Astrocyte (in vitro differentiated cells and primary cell): Measurements from ENCODE around the gene CDK8. TPM values are rescaled to one million over a fixed set of nuclear protein-coding genes. Genes with fewer than 3 reads are reported as not detected.
"Not testable (repeated sequence)": the region's sequence is repeated elsewhere in the genome, so short reads cannot be mapped to it uniquely, and the experiment has no call there.

Experiments
- DNase-seq: peaks from one replicate; pipeline ENCODE4 v3.0.0-alpha.2; 2010; ENCODE audit warnings: low read depth
- FAIRE-seq: peaks from 2 replicates; lab custom pipeline; 2011; peaks lifted over from hg19 to GRCh38; lab: Jason Lieb, UNC
- H2AFZ ChIP-seq: 2 replicates; pipeline ENCODE4 v1.6.0; 2012; ENCODE audit warnings: low read depth, low read length, inconsistent platforms
- H3K27ac ChIP-seq: 2 replicates; pipeline ENCODE4 v1.5.1; 2011; ENCODE audit warnings: low read depth, low read length, inconsistent platforms
- H3K27me3 ChIP-seq: 2 replicates; pipeline ENCODE4 v1.6.0; 2011; ENCODE audit warnings: low read length, inconsistent platforms; ENCODE audit not compliant: insufficient read depth
- H3K36me3 ChIP-seq: 2 replicates; pipeline ENCODE4 v1.5.1; 2011; ENCODE audit warnings: low read length, inconsistent platforms; ENCODE audit not compliant: insufficient read depth
- H3K4me1 ChIP-seq: 2 replicates; pipeline ENCODE4 v1.5.1; 2011; ENCODE audit warnings: low read length, inconsistent platforms; ENCODE audit not compliant: insufficient read depth
- H3K4me2 ChIP-seq: 2 replicates; pipeline ENCODE4 v1.6.0; 2012; ENCODE audit warnings: low read length, inconsistent platforms
- H3K4me3 ChIP-seq: 2 replicates; pipeline ENCODE4 v1.5.1; 2011; ENCODE audit warnings: low read depth, mild to moderate bottlenecking, low read length, inconsistent platforms; ENCODE audit not compliant: insufficient read depth
- H3K79me2 ChIP-seq: 2 replicates; pipeline ENCODE4 v1.6.0; 2012; ENCODE audit warnings: mild to moderate bottlenecking, low read length, inconsistent platforms; ENCODE audit not compliant: insufficient read depth
- H3K9ac ChIP-seq: 2 replicates; pipeline ENCODE4 v1.6.0; 2012; ENCODE audit warnings: mild to moderate bottlenecking, low read length, inconsistent platforms
- H3K9me3 ChIP-seq: 2 replicates; pipeline ENCODE4 v1.5.1; 2012; ENCODE audit warnings: low read depth, mild to moderate bottlenecking, low read length, inconsistent platforms; ENCODE audit not compliant: insufficient read depth
- H4K20me1 ChIP-seq: 2 replicates; pipeline ENCODE4 v1.6.0; 2012; ENCODE audit warnings: low read length, inconsistent platforms; ENCODE audit not compliant: insufficient read depth
- H3K27ac Mint-ChIP-seq: one replicate; pipeline ENCODE4 v1.8.0; 2021; ENCODE audit warnings: mild to moderate bottlenecking, mixed read lengths; ENCODE audit not compliant: unreplicated experiment
- H3K27me3 Mint-ChIP-seq: one replicate; pipeline ENCODE4 v1.8.0; 2021; ENCODE audit warnings: low read depth, mixed read lengths; ENCODE audit not compliant: unreplicated experiment
- H3K36me3 Mint-ChIP-seq: one replicate; pipeline ENCODE4 v1.8.0; 2021; ENCODE audit warnings: low read depth, mixed read lengths; ENCODE audit not compliant: unreplicated experiment
- H3K4me1 Mint-ChIP-seq: one replicate; pipeline ENCODE4 v1.8.0; 2021; ENCODE audit warnings: low read depth, mixed read lengths; ENCODE audit not compliant: unreplicated experiment
- H3K4me3 Mint-ChIP-seq: one replicate; pipeline ENCODE4 v1.8.0; 2021; ENCODE audit warnings: mild to moderate bottlenecking, moderate library complexity, mixed read lengths; ENCODE audit not compliant: unreplicated experiment
- H3K9me3 Mint-ChIP-seq: one replicate; pipeline ENCODE4 v1.8.0; 2021; ENCODE audit warnings: mild to moderate bottlenecking, mixed read lengths; ENCODE audit not compliant: unreplicated experiment
- EZH2 ChIP-seq: IDR thresholded peaks from 2 replicates; pipeline ENCODE4 v1.6.1; 2012; ENCODE audit warnings: mild to moderate bottlenecking, low read length, inconsistent platforms; ENCODE audit not compliant: insufficient read depth
- total RNA-seq: library from RNA; stranded (reverse); gene quantifications from 2 replicates; pipeline ENCODE4 v1.2.1, GENCODE V29; 2021
- TF ChIP-seq, protein P1 (sequence below): IDR thresholded peaks from 2 replicates; pipeline ENCODE4 v1.5.1; 2011; ENCODE audit warnings: low read depth, mild to moderate bottlenecking, inconsistent platforms, low read length, moderate library complexity; ENCODE audit not compliant: insufficient read depth

The CDK8 gene
- total RNA-seq, 1 donor from 2014 or later: 32.4 TPM

DNA sequence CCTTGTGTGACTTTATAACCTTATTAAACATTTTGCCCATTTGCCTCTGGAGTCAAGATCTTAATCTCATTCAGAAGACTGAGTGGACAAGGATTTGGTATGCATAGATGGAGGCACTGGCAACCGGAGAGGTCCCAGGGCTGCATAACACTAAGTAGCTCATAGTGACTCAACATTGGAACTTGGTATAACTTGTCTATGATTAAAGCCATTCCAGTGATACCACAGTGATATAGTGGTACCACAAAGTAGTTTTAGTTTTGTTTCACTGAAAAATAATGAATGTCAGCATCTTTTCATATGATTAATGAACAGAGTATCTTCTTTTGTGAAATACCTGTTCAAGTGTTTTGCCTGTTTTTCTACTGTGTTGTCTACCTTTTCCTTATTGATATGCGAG is 26.4 kb downstream of the CDK8 start:
- H3K9me3 ChIP-seq: no peaks in the 10 kb centered on the region
- H3K9me3 Mint-ChIP-seq: no peaks in the 10 kb centered on the region
- DNase-seq (peak; percentile 81), FAIRE-seq (peak; percentile 86)
- peaks cover 29% of the 10 kb centered on the region for H4K20me1 ChIP-seq
- H3K36me3 ChIP-seq: no peaks in the 10 kb centered on the region
- H3K4me1 ChIP-seq: peaks cover 5% of the 10 kb centered on the region
- H3K27me3 Mint-ChIP-seq: no peaks in the 10 kb centered on the region
- H3K4me2 ChIP-seq: peak overlapping the region; percentile 49
- peak overlapping the region; percentile 29 for H3K27ac Mint-ChIP-seq
- peak overlapping the region; percentile 5 for H3K4me3 Mint-ChIP-seq
- no peak overlapping the region for H3K27ac ChIP-seq
- H3K9ac ChIP-seq: no peak overlapping the region
- TF ChIP-seq EZH2: no peak
- TF ChIP-seq, protein P1, sequence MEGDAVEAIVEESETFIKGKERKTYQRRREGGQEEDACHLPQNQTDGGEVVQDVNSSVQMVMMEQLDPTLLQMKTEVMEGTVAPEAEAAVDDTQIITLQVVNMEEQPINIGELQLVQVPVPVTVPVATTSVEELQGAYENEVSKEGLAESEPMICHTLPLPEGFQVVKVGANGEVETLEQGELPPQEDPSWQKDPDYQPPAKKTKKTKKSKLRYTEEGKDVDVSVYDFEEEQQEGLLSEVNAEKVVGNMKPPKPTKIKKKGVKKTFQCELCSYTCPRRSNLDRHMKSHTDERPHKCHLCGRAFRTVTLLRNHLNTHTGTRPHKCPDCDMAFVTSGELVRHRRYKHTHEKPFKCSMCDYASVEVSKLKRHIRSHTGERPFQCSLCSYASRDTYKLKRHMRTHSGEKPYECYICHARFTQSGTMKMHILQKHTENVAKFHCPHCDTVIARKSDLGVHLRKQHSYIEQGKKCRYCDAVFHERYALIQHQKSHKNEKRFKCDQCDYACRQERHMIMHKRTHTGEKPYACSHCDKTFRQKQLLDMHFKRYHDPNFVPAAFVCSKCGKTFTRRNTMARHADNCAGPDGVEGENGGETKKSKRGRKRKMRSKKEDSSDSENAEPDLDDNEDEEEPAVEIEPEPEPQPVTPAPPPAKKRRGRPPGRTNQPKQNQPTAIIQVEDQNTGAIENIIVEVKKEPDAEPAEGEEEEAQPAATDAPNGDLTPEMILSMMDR: no peak
- peaks cover 15% of the 10 kb centered on the region for H3K36me3 Mint-ChIP-seq
- peaks cover 13% of the 10 kb centered on the region for H3K4me1 Mint-ChIP-seq
- H3K27me3 ChIP-seq: no peaks in the 10 kb centered on the region
- no peak overlapping the region for H3K4me3 ChIP-seq
- peaks cover 43% of the 10 kb centered on the region for H3K79me2 ChIP-seq
- no peak overlapping the region for H2AFZ ChIP-seq

DNA sequence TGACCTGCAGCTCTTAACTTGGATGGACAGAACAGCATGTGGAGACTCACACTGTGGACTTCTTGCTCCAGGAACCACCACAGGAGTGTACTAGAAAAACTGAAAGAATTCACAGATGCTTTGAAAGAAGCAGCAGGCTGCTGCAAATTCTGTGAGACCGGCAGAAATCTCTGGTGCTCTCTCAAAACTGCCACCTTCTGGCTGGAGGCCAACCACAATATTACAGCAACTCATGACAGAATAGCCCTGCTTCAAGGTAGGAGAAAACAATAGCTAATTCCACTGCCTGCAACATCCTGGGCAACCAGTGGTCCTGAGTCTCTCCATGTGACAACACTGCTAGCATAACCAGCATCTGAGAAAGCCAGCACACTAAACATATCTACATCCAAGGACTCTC is 26.9 kb downstream of the CDK8 start:
- Histone ChIP-seq H3K4me1 (peaks cover 5% of the 10 kb centered on the region), H4K20me1 (peaks cover 29% of the 10 kb centered on the region), H2AFZ (no peak overlapping the region), H3K27me3 (no peaks in the 10 kb centered on the region), H3K4me2 (peak overlapping the region; percentile 49), H3K27ac (no peak overlapping the region), H3K9ac (no peak overlapping the region), H3K79me2 (peaks cover 37% of the 10 kb centered on the region), H3K36me3 (no peaks in the 10 kb centered on the region), H3K4me3 (no peak overlapping the region), H3K9me3 (no peaks in the 10 kb centered on the region)
- DNase-seq (peak; percentile 1), FAIRE-seq (peak; percentile 34)
- H3K36me3 Mint-ChIP-seq: peaks cover 15% of the 10 kb centered on the region
- peak overlapping the region; percentile 5 for H3K4me3 Mint-ChIP-seq
- TF ChIP-seq EZH2: no peak
- TF ChIP-seq, protein P1: no peak
- H3K27me3 Mint-ChIP-seq: no peaks in the 10 kb centered on the region
- peaks cover 13% of the 10 kb centered on the region for H3K4me1 Mint-ChIP-seq
- no peaks in the 10 kb centered on the region for H3K9me3 Mint-ChIP-seq
- peak overlapping the region; percentile 29 for H3K27ac Mint-ChIP-seq

DNA sequence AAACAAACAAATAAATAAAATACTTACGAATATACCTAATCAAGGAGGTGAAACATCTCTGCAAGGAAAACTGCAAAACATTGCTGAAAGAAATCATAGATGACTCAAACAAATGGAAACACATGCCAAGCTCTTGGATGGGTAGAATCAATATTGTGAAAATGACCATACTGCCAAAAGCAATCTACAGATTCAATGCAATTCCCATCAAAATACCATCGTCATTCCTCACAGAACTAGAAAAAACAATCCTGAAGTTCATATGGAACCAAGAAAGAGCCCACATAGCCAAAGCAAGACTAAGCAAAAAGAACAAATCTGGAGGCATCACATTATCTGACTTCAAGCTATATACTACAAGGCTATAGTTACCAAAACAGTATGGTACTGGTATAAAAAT is 32.0 kb downstream of the CDK8 start:
- FAIRE-seq, H3K27ac ChIP-seq, DNase-seq, H3K9me3 Mint-ChIP-seq, H3K4me2 ChIP-seq, H2AFZ ChIP-seq, H3K9ac ChIP-seq, H3K27me3 ChIP-seq, H3K79me2 ChIP-seq, H4K20me1 ChIP-seq, H3K36me3 ChIP-seq, H3K9me3 ChIP-seq, H3K4me1 ChIP-seq, H3K4me3 ChIP-seq, H3K4me3 Mint-ChIP-seq, H3K27me3 Mint-ChIP-seq, H3K4me1 Mint-ChIP-seq, H3K27ac Mint-ChIP-seq: not testable (repeated sequence)
- peaks cover 11% of the 10 kb centered on the region for H3K36me3 Mint-ChIP-seq

DNA sequence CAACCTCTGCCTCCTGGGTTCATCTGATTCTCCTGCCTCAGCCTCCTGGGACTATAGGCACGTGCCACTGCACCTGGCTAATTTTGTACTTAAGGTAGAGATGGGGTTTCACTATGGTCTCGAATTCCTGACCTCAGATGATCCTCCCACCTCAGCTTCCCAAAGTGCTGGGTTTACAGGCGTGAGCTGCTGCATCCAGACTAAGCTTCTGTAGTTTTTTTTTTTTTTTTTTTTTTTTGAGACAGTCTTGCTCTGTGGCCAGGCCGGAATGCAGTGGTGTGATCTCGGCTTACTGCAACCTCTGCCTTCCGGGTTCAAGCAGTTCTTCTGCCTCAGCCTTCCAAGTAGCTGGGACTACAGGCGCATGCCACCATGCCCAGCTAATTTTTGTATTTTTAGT is 34.9 kb downstream of the CDK8 start:
- not testable (repeated sequence) for H3K36me3 ChIP-seq, H3K9ac ChIP-seq, H3K4me3 Mint-ChIP-seq, H3K27ac ChIP-seq, H3K36me3 Mint-ChIP-seq, H3K4me1 Mint-ChIP-seq, H3K27me3 ChIP-seq, H3K4me2 ChIP-seq, FAIRE-seq, H3K27ac Mint-ChIP-seq, H3K9me3 ChIP-seq, H3K4me3 ChIP-seq, DNase-seq, H3K9me3 Mint-ChIP-seq, H3K27me3 Mint-ChIP-seq, H2AFZ ChIP-seq, H3K4me1 ChIP-seq
- Histone ChIP-seq H3K79me2 (peaks cover 25% of the 10 kb centered on the region), H4K20me1 (peaks cover 16% of the 10 kb centered on the region)
